ENCODE data around the gene CRIM1. TPM values are rescaled to one million over a fixed set of nuclear protein-coding genes. Genes with fewer than 3 reads are reported as not detected.

The CRIM1 gene
- total and polyA plus RNA-seq, 2 experiments from 2014 or later, result 10.5 to 36.4 TPM

GRCh38 chr2:36376319-36376765 lies 20.8 kb downstream of the CRIM1 start:
- Mint-ChIP-seq H3K9me3 (no peaks in the 10 kb centered on the region), H3K4me1 (peaks cover 90% of the 10 kb centered on the region), H3K27ac (peak overlapping the region; percentile 93), H3K36me3 (ENCODE audit: low read depth) (peaks cover 11% of the 10 kb centered on the region; the same call in 2 of the 3 replicates), H3K4me3 (peak overlapping the region; percentile 57), H3K27me3 (ENCODE audit: insufficient read depth, low read depth, poor library complexity) (peaks cover 3% of the 10 kb centered on the region)
- ATAC-seq, result peak; percentile 46
- TF ChIP-seq CTCF (conservative IDR thresholded peaks at IDR 0.05; ENCODE audit: low read depth in 2 of 2) (no peak), EZH2phosphoT487 (IDR thresholded peaks at IDR 0.05; ENCODE audit: unreplicated experiment) (no peak), REST (IDR thresholded peaks at IDR 0.05; ENCODE audit: unreplicated experiment) (no peak), STAT1 (IDR thresholded peaks at IDR 0.05; ENCODE audit: unreplicated experiment) (no peak), ZNF114 (CRISPR knock-in tag; IDR thresholded peaks at IDR 0.05) (no peak), ZNF331 (CRISPR knock-in tag; IDR thresholded peaks at IDR 0.05; ENCODE audit: low read depth) (no peak), EZH2 (IDR thresholded peaks at IDR 0.05; ENCODE audit: low read depth, unreplicated experiment) (no peak), POLR2AphosphoS5 (IDR thresholded peaks at IDR 0.05; ENCODE audit: low read depth) (no peak), ETS1 (IDR thresholded peaks at IDR 0.05) (no peak), CREB1 (CRISPR knock-in tag; IDR thresholded peaks at IDR 0.05; ENCODE audit: low read depth) (no peak), NANOG (IDR thresholded peaks at IDR 0.05; ENCODE audit: borderline replicate concordance) (no peak), ZNF462 (CRISPR knock-in tag; IDR thresholded peaks at IDR 0.05) (no peak), JUNB (IDR thresholded peaks at IDR 0.05; ENCODE audit: unreplicated experiment) (no peak)
- Histone ChIP-seq H3K36me3 (ENCODE audit: insufficient read depth) (no peaks in the 10 kb centered on the region), H3K9me2 (ENCODE audit: insufficient read depth) (no peaks in the 10 kb centered on the region), H4K20me1 (replicated peaks; ENCODE audit: insufficient read depth) (no peaks in the 10 kb centered on the region; the same call in 1 of the 2 replicates), H3K27me3 (ENCODE audit: insufficient read depth) (no peaks in the 10 kb centered on the region), H3K4me1 (ENCODE audit: insufficient read depth) (peaks cover 87% of the 10 kb centered on the region), H3K4me2 (peak overlapping the region; percentile 45), H2AFZ (no peak overlapping the region), H3K79me2 (replicated peaks; ENCODE audit: insufficient read depth) (peaks cover 94% of the 10 kb centered on the region), H3F3A (replicated peaks; ENCODE audit: low read depth) (no peaks in the 10 kb centered on the region), H3K27ac (ENCODE audit: low read depth) (peak overlapping the region; percentile 93), H3K4me3 (peak overlapping the region; percentile 25)
- DNase-seq (ENCODE audit: low spot score), result peak; percentile 58
